ENCODE data around the gene MBOAT1. TPM values are rescaled to one million over a fixed set of nuclear protein-coding genes. Genes with fewer than 3 reads are reported as not detected.

Gene MBOAT1
- total RNA-seq, 1 donor from 2014 or later: 9.3 TPM

GRCh38 chr6:20233007-20233730 is 20.9 kb upstream of the MBOAT1 start:
- no peak for DNase-seq

GRCh38 chr6:20232188-20232587 is 19.9 kb upstream of the MBOAT1 start:
- DNase-seq: no peak

- no peak for DNase-seq
Observed at GRCh38 chr6:20230401-20231119, 18.3 kb upstream of the MBOAT1 start.

- DNase-seq: no peak
Observed at GRCh38 chr6:20229881-20230280, 17.6 kb upstream of the MBOAT1 start.

GRCh38 chr6:20227350-20227749 is 15.1 kb upstream of the MBOAT1 start:
- no peak for DNase-seq

GRCh38 chr6:20223141-20223540 is 10.9 kb upstream of the MBOAT1 start:
- DNase-seq: no peak

GRCh38 chr6:20221421-20221820 is 9.2 kb upstream of the MBOAT1 start:
- no peak for DNase-seq

GRCh38 chr6:20220359-20220758 is 8.1 kb upstream of the MBOAT1 start:
- DNase-seq: no peak

DNA sequence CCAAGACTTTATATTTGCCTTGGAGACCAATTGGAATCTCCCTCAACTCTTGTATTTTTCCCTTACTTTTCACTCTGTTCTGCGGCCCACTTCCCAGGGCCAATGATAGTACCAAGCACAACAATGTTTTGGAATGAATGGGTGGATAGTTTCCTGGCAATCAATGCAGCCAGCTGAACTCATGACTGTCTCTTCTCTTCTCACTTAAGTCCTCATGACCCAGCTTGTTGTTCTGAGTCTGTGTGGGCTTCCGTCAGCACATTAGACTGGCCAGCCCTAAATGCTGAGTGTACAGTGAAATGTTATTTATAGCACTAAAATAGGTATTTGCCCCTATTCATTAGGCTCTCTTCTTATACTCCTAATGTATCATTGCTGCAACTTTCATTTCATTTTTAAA is 5.6 kb upstream of the MBOAT1 start:
- DNase-seq: no peak

GRCh38 chr6:20217324-20217855 is 5.1 kb upstream of the MBOAT1 start:
- DNase-seq: peak; percentile 37

- DNase-seq: no peak
Observed at GRCh38 chr6:20215310-20215709, 3.0 kb upstream of the MBOAT1 start.

GRCh38 chr6:20213271-20213798 is 1.1 kb upstream of the MBOAT1 start:
- DNase-seq: no peak

- no peak for DNase-seq
Observed at GRCh38 chr6:20211941-20212391, 303 bp downstream of the MBOAT1 start.

GRCh38 chr6:20211037-20211940 is 980 bp downstream of the MBOAT1 start:
- peak; percentile 16 for DNase-seq

DNA sequence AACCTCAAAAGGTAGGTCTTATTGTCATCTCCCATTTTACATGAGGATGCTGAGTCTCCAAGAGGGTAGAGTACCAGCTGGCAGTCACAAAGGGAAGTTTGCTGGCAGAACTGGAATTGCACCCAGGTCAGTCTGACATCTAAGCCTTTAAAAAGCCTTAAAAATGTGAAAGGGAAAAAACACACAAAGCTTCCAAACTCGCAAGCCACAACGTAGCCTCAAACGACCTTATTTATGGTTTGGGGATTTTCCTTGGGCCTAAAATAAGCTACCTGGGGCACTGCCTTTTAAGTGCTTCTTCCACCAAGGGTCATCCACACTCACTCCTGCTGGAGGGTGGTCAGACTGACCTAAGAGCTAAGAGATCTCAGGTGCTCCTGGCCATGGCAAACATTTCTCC is 2.1 kb downstream of the MBOAT1 start:
- DNase-seq: no peak

DNA sequence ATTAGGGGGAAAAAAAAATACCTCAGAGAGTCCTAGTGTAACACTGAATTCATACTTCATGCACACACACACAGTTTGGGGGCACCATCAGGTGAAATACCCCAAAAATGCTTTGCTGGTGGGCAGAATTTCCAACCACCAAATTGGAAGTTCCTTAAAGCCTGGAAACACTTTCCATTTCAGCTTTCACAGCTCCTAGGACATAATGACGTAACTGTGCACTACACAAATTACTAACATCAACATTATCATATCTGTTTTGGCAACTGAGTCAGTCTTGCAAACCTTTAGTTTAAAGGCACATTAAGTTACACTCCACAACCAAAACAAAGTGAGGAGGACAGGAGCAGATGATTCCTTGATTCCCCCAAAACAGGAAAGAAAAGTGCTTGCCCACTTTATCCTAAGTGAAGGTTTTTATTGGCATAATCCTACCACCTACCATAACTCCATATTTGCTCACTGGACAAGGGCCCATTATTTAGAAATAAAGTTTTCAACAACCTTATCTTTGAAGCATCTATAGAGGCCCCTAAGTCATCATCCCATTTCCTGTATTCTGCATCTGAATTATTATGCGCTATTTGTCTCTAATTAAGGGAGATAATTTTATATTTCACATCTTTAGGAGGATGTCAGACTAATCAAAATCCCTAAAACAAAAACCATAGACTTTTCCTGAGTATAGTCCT is 3.4 kb downstream of the MBOAT1 start:
- DNase-seq: no peak

GRCh38 chr6:20207088-20207418 is 5.2 kb downstream of the MBOAT1 start:
- no peak for DNase-seq

DNA sequence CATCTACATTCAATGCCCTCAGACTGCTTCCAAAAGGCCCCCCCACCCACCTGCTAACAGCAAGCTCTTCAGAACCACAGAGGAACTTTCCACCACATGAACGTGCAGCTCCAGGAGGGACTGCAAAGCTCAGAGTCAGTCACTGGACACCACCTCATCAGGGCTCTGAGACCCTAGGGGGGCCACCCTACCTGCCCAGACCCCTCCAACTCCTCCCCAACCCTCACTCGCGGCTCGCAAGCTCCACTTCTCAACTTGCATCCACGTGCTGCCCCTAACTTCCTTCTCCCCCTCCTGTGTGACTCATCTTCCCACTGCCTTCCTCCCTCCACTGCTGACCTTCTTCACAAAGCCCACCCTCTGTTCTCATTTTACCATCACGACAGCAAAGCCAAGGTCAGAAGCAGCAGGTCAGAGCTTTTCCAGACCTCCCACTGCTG is 6.5 kb downstream of the MBOAT1 start:
- no peak for DNase-seq

DNA sequence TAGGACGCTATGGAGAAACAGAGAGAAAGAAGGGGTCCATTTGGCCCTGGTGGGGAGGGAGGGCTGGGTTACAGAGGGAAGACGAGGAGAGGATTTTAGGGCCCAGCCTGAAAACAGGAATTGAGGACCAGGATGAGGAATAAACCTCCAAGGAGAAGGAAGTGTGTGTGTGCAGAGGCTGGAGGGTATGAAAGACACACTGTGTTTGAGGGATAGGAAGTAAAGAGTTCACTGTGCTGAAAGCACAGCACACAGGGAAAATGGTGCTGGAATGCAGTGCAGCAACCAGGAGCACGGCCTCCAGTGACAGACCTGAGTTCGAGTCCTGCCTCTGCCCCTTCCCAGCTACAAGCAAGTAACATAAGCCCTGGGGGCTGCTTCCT is 7.8 kb downstream of the MBOAT1 start:
- no peak for DNase-seq

DNA sequence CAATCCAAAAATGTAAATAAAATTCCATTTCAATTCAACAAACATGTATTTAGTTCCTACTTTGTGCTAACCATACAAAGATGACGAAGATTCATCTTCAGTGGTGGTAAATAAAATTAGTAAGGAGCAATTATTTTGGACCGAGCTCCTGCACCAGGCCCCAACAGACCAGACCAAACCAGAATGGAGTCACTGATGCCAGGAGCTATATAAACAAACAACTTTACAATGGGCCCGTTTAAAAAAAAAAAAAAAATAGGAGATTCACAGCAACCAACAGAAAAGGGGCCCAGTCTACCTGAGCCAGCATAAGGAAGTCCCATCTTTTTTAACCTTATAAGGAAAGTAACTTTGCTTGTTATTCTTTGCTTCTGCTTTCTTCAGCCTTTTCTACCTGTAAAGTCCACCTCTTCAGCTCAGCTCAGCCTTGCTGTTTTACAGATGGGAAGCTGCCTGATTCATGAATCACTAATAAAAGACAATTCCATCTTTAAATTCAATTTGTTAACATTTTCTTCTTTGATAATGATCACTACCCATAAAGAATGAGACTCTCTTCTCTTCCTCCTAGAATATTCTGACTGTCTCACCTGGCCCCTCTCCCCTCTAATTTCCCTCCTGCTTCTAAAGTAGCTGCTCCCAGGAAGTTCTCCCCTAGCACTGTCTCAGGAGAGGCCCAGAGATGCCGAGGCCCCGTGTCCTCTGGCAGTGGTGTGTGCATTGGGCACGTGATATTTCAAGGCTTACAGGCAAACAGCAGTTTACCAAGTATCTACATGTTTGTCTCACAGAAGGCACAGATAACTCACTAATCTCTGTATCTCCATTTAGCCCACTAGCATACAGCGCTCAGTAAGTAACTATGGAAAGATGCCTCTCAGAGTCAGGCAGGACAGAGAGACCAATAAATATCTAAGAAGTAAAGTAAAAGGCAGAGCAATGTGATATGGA is 8.4 kb downstream of the MBOAT1 start:
- DNase-seq: no peak

Data from tongue (tissue), 2 donors.